T-helper 1 cell treated with Interleukin-12 subunit alpha and Interleukin-12 subunit beta and Interleukin-4 antibody, amounts not matched to agents 30 ng/mL and 1 ng/mL, for 36 hours (primary cell): Measurements from ENCODE around the gene TOP2A. TPM values are rescaled to one million over a fixed set of nuclear protein-coding genes. Genes with fewer than 3 reads are reported as not detected.

Source experiments
- intact Hi-C: fragments of 100-400 bp; cut with micrococcal nuclease; formaldehyde crosslinking; loops from one replicate; pipeline ENCODE4 v1.15.1; 2024
- total RNA-seq: library from RNA; stranded (reverse); gene quantifications from 2 replicates; pipeline ENCODE4 v1.2.3, GENCODE V29; 2022

Gene TOP2A
- total RNA-seq, 1 donor from 2014 or later: 270 TPM

DNA sequence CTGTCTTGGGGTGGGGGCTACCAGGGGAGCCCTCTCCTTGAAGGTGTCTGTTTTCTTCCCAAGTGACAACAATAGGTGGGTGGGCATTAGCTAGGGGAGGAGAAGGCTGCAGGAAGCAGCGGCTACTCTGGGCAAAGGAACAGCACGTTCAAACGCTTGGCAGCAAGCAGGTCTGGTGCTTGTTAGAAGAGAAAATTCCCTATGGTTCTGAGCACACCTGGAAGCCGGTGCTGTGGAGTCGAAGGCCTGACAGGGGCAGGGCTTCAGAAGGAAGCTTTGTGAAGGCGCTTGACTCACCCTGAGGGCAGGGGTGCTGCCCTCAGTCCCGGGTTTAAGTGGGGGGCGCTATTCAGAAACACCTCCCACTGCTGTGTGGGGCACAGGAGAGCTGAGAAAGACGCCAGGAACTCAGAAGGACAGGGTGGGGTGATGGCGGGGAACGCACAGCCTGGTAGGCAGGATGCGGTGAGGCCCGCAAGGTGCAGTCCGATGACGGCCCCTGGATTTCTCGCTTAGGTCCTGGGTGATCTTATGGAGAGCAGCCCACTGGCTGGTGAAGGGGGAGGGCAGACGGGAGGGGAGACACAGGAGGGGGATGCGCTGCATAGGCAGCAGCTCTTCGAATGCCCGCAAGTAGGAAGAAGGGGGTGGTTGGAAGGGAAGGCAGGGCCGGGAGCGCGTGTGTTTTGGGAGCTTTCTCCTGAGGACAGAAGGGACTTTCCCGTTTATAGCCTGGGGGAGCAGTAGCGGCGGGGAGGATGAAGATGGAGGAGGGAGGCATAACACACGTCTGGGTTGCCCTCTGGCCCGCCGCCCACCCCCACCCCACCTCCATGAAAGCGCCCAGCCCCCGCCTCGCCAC is 56.4 kb downstream of the TOP2A start:
- intact Hi-C loops: no loop called here

DNA sequence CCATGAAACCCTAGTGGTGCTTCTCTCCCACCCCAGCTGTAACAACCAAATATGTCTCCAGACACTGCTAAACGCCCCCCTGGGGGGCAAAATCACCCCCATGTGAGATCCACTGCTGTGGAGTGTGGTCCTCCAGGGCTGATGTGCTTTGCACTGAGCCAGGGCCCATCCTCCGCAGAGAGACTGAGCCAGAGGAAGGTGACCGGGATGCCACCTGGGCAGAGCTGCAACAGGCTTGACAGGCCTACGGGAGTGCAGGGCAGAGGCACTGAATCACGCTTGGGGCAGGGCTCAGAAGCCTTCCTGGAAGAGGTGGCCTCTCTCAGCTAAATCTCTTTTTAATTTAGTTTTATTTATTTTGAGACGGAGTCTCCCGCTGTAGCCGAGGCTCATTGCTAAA is 57.6 kb downstream of the TOP2A start:
- intact Hi-C loops: no loop called here

DNA sequence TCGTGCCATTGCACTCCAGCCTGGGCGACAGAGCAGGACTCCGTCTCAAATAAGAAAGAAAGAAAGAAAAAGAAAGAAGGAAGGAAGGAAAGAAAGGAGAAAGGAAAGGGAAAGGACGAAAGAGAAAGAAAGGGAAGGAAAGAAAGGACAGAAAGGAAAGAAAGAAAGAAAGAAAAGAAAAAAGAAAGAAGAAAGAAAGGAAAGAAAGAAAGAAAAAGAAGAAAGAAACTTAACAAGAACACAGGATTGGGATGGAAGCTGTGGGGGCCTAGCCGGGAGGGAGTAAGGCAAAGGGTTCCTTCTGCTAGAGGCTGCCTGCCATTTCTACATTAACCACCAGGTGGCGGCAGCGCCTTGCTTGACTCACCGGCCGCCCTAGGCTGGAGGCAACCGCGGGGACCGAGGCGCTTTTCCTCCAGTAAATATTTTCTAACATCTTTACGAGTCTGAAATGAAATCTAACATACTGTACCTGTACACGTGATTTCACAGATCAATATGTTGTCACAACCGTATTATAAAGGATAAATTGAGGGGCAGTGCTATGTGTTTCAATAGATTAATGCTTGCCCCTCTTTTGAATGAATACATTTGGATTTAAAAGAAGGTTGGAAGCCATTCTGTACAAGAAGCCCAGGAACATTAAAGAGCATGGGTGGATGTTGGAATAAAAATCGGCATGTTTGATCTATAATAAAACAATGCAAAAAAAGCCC is 59.2 kb downstream of the TOP2A start:
- intact Hi-C loops: loop anchor here (1.0 to 5.0 kb wide), 9 partner anchors 57 to 1309 kb away; no protein-coding TSS in a partner anchor

DNA sequence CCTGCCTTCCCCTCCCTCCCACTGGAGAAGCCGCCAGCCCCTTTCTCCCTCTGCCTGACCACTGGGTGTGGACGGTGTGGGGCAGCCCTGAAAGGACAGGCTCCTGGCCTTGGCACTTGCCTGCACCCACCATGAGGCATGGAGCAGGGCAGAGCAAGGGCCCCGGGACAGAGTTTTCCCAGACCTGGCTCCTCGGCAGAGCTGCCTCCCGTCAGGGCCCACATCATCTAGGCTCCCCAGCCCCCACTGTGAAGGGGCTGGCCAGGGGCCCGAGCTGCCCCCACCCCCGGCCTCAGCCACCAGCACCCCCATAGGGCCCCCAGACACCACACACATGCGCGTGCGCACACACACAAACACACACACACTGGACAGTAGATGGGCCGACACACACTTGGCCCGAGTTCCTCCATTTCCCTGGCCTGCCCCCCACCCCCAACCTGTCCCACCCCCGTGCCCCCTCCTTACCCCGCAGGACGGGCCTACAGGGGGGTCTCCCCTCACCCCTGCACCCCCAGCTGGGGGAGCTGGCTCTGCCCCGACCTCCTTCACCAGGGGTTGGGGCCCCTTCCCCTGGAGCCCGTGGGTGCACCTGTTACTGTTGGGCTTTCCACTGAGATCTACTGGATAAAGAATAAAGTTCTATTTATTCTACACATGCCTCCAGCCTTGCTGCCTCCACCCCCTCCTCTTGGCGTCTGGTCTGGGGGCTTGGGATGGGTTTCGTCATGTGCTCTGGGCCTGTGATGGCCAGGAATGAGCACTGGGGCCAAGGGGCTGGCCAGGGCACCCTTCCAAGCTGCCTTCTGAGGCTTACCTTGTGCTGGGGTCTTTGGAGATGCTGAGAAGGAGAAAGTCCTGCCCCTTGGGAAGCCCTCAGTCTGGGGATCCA is 60.5 kb downstream of the TOP2A start:
- intact Hi-C loops: loop anchor here (5.0 kb wide), 4 partner anchors 345 to 1310 kb away; no protein-coding TSS in a partner anchor

DNA sequence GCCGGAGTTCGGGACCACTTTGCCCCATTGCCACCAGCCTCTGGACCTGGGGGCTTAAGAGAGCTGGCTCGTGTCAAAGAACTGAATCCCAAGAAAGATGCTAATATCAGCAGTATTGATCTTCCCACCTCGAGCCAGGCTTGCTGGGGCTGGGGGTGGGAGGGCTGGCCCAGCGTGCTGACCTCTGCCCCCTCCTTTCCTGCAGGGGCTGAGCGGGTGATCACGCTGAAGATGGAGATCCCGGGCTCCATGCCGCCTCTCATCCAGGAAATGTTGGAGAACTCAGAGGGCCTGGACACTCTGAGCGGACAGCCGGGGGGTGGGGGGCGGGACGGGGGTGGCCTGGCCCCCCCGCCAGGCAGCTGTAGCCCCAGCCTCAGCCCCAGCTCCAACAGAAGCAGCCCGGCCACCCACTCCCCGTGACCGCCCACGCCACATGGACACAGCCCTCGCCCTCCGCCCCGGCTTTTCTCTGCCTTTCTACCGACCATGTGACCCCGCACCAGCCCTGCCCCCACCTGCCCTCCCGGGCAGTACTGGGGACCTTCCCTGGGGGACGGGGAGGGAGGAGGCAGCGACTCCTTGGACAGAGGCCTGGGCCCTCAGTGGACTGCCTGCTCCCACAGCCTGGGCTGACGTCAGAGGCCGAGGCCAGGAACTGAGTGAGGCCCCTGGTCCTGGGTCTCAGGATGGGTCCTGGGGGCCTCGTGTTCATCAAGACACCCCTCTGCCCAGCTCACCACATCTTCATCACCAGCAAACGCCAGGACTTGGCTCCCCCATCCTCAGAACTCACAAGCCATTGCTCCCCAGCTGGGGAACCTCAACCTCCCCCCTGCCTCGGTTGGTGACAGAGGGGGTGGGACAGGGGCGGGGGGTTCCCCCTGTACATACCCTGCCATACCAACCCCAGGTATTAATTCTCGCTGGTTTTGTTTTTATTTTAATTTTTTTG is 61.6 kb downstream of the TOP2A start:
- intact Hi-C loops: loop anchor here (1.0 to 5.0 kb wide), 7 partner anchors 38 to 1311 kb away; no protein-coding TSS in a partner anchor

DNA sequence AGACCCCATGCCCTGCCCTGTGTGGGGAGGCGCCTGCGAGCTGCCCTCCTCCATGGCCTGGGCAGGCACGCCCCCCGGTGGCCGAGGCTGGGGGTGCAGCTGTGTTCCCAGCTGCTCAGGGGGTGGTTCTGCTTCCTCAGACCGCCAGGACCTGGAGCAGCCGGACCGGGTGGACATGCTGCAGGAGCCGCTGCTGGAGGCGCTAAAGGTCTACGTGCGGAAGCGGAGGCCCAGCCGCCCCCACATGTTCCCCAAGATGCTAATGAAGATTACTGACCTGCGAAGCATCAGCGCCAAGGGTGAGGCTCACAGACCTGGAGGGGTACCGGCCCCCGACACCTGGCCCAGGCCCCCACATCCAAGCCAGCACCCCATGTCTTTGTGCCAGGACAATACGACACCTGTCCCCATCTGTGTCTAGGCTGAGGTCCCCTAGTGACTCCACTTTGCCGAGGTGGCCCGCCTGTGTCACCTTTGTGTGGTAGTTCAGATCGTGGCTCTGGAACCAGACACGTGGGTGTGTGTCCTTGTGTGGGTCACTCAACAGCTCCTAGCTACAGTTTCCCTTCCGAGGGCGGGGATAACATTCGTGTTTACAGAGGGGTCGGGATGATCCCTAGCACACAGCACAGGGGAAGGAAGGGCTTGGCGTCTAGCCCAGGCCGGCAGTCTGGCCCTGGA is 62.4 kb downstream of the TOP2A start:
- intact Hi-C loops: loop anchor here (1.0 to 5.0 kb wide), 7 partner anchors 37 to 1312 kb away; no protein-coding TSS in a partner anchor

DNA sequence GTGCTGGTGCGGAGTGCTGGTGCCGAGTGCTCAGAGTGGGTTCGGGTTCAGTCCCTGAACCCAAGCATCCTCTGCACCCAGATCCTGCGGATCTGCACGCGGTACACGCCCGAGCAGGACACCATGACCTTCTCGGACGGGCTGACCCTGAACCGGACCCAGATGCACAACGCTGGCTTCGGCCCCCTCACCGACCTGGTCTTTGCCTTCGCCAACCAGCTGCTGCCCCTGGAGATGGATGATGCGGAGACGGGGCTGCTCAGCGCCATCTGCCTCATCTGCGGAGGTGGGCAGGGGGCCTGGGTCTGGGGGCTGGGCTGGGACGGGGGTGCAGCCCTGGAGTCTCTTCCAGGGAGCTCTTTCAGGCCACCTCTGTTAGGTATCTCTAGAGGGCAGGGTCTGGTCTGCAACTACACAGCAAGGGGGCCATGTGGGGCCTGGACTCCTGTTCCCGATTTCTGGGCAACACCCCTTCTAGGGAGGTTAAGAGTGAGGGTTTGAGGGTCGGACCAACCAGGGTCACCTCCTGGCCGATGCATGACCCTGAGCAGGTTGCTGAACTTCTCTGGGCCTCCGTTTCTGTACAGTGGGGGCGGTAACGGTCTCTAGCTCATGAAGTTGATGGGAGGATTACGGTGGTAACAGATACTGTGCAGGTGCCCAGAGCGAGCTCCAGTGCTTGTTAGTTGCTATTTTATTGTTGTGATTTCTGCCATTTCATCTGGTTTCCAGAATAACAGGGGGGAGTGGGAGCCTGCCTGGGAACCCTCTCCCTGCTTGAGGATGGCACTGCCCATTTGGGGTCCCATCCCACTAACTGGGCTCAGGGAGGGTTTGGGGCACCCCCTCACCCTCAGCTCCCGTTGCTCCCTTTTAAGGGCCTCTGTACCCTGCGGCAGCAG is 63.2 kb downstream of the TOP2A start:
- intact Hi-C loops: loop anchor here (1.0 to 5.0 kb wide), 7 partner anchors 36 to 1313 kb away; no protein-coding TSS in a partner anchor

DNA sequence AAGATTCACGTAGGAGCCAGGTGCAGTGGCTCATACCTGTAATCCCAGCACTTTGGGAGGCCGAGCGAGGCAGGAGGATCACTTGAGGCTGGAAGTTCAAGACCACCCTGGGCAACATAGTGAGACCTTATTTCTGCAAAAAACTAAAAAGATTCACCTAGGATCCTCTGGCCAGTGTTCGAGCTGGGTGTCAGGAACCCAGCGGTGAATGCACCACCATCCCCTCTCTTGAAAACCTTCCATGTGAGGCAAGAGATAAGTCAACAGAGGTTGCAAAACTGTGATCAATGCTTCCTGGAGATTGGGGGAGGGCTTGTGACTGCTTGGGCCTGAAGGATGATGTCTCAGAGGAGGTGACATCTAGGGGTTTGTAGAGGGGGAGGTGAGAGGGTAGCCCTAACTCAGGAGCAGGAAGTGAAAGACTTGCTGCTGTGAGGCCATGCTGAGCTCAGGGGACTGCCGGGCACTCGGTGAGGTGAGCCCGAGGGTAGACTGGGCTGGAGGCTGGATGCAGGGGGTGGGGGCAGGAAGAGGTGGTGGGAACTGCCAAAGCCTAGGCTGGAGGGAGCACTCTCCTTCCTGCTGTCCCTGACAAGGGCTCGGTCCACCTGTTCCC is 64.8 kb downstream of the TOP2A start:
- intact Hi-C loops: no loop called here

DNA sequence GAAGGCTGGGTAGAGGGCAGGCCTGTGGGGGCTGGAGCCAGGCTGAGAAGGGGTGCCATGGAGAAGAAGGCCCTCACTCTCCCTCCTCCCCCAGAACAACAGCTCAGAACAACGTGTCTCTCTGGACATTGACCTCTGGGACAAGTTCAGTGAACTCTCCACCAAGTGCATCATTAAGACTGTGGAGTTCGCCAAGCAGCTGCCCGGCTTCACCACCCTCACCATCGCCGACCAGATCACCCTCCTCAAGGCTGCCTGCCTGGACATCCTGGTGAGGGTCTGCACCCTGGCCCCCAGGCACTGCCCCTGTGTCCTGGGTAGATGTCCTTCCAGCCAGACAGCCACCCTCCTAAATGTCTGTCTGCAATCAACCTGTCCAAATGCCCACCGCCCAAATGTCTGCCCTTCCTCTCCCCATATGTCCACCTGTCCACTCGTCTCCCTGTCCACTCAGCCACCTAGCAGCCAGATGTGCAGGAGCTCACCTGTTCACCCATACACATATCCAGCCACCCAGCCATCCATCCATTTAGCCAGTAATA is 65.4 kb downstream of the TOP2A start:
- intact Hi-C loops: no loop called here

DNA sequence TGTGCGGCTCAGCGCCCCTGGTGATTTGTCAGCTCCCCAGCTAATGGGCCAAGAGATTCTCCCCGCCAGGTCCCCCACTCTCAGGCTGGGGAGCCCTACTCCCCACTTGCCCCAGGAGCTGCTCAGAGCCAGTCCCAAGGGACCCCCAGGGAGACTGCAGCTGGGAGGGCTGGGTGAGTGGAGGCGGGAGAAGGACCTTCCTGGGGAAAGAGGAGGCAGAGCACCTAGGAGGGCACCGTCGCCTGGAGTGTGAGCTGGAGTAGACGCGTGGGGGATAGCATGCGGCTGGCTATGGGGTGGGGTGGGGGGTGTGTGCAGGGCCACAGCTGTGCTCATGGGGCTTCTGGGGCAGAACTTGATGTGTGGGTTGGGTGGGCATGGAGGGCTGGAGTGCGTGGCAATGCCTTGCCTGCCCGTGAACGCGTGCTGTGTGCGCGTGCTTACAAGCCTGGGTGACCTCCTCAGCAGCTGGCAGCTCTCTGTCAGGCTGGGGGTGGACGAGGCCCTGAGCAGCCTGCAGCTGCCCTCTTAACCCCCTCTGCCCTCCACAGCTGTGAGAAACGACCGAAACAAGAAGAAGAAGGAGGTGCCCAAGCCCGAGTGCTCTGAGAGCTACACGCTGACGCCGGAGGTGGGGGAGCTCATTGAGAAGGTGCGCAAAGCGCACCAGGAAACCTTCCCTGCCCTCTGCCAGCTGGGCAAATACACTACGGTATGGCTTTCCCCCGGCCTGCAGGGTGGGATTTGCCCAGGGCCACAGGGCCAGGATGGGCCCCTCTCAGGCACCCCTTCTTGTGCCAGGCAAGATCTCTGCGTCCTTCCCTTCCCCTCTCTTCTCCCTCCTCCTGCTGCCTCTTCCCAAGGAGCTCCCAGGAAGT is 66.1 kb downstream of the TOP2A start:
- intact Hi-C loops: no loop called here

DNA sequence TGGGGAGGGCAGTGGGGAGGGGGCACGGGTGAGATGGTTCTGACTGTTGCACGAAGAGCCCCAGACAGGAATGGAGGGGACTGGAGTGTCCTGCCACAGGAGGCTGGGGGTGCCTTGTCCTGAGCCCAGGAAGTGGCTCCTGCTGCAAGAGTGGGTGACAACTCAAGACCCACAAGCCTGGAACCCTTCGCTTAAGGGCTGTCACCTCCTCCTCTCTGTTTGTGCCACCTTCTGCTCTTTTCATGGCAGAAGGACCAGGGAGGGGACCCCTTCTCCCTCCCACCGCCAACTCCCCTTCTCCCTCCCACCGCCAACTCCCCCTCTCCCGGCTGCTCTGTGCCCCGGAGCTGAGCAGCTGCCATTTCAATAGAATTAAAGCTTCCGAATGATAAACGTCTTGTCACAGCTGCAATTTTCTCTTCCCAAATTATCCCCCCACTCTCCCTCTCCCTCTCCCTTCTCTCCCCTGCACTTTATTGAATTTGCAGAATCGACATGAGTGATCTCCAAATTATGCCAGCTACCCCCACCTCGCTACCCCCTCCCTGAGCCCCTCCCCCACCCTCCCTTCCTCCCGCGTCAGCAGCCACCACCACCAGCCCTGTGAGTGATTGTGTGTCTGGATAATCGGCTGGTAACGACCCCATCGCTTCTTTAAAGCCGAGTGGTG is 66.9 kb downstream of the TOP2A start:
- intact Hi-C loops: no loop called here

DNA sequence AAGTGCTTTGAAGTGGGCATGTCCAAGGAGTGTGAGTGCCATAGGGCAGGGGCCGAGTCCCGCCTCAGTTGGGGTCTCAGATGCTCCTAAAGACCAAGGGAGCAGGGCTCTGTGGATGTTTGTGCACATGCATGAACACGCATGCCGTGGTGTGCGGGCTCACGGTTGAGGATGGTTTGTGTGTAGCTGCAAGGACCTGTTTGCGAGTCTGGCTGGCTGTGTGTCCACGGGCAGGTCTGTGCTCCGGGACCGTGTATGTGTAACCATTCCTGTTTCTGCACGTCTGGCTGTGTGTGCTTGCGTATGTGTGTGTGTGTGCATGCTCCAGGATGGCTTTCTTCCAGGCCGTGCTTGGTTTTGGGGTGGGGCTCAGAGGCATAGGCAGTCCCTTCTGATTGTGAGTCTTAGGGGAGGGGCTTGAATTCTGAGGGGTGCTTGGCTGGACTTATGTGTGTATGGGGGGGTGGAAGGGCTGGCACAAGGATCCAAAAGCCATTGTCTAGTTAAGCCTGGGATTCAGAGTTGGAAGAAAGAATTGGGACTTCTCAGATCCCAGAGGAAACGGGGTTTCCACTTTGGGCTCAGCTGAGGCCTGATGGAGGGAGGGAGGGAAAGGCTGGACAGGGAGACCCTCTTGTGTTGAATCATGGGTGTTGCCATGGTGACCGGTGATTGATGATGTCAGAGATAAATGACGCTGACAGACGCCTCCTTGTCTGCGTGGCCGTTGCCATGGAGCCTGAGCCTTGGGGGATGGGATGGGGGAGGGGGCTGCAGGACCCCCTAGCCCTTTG is 67.6 kb downstream of the TOP2A start:
- intact Hi-C loops: no loop called here

DNA sequence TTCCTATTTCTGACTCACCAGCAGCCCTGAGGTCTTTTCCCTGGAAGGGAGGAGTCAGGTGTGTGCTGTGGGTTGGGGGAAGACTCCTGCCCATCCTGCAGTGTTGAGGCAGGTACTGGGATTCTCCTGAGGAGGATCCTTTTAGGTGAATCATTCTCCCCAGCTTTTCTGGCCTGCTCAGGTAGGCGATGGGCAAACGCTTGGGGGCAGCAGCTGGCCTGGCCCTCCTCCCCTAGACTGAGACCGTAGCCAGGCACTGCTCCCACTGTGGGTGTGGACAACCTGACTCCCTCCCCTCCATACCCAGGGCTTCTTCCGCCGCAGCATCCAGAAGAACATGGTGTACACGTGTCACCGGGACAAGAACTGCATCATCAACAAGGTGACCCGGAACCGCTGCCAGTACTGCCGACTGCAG is 68.2 kb downstream of the TOP2A start:
- intact Hi-C loops: no loop called here

DNA sequence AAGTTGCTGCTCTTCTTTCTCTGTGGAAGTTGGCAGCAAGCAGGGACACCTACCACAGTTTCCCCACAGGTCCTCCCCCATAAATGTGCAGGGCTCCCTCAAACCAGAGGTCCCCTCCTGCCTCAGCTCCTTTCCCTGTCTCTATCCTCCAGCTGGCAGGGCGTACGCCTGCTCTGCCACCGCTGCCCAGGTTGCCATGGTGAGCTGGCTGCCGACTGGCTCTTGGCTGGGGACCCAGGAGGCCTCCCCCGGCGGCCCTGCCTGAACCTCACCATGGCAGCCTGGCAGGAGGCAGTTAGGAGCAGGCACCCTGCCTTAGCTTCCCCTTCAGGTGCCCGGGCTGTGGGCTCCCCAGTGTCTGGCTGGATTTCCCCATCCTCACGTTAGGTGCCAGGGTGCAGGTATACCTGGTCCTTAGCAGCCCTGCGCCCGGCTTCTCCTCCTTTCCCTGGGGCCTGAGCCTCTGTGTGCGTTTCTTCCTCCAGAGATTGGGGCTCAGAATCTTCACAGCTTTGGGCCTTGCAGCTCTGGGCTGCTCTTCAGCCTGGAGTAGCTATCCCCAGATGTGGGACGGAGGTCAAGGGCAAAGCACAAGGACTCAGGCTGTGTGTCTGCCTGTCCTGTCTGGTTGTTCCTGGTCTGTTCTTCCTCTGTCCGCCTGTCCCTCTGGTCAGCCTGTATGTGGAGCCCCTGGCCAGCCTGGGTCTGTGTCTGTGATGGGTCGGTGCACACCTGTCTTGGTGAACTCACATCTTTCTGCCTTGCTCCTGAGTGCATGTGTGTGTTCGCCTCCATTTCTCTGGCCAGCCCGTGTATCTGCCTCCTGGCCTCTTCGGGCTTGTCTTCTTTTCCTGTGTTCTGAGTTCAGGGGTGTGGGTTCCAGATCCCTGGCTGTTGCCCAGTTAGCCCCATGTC is 68.9 kb downstream of the TOP2A start:
- intact Hi-C loops: no loop called here
